ENCODE measurements around the gene HOXA3.

GRCh38 chr7:27123007-27123476 lies 29.3 kb downstream of the HOXA3 start:
- TF ChIP-seq, protein P1, sequence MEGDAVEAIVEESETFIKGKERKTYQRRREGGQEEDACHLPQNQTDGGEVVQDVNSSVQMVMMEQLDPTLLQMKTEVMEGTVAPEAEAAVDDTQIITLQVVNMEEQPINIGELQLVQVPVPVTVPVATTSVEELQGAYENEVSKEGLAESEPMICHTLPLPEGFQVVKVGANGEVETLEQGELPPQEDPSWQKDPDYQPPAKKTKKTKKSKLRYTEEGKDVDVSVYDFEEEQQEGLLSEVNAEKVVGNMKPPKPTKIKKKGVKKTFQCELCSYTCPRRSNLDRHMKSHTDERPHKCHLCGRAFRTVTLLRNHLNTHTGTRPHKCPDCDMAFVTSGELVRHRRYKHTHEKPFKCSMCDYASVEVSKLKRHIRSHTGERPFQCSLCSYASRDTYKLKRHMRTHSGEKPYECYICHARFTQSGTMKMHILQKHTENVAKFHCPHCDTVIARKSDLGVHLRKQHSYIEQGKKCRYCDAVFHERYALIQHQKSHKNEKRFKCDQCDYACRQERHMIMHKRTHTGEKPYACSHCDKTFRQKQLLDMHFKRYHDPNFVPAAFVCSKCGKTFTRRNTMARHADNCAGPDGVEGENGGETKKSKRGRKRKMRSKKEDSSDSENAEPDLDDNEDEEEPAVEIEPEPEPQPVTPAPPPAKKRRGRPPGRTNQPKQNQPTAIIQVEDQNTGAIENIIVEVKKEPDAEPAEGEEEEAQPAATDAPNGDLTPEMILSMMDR (IDR thresholded peaks at IDR 0.05; ENCODE audit: low read length) = no peak
- TF ChIP-seq EZH2phosphoT487 (IDR thresholded peaks at IDR 0.05; ENCODE audit: low read length) = no peak

Data from MM.1S (cell line).